ENCODE data around the gene MEMO1.
"Not testable (repeated sequence)": the region's sequence is repeated elsewhere in the genome, so short reads cannot be mapped to it uniquely, and the experiment has no call there.

Gene MEMO1

DNA sequence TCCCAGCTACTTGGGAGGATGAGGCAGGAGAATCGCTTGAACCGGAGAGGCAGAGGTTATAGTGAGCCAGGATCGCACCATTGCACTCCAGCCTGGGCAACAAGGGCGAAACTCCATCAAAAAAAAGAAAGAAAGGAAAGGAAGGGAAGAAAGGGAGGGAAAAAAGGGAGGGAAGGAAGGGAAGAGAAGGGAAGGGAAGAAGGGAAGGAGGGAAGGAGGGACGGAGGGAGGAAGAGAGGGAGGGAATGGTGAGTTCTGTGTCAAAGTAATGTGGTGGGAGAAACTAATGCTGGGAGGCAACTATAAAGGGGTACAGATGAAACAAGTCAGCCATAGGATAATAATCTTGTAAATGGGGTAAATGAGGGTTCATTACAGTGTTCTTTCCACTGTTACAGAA is 45.7 kb downstream of the MEMO1 start:
- no peak for TF ChIP-seq CTCF (conservative IDR thresholded peaks at IDR 0.05)
- TF ChIP-seq ZFX (IDR thresholded peaks at IDR 0.05) = no peak
- H3K27ac ChIP-seq = no peak overlapping the region

- H3K27ac ChIP-seq = no peak overlapping the region; the same call in 1 of the 2 replicates
- TF ChIP-seq CTCF (conservative IDR thresholded peaks at IDR 0.05) (no peak), ZFX (IDR thresholded peaks at IDR 0.05) (no peak)
Measured at GRCh38 chr2:31962757-31963361, 47.9 kb downstream of the MEMO1 start.

DNA sequence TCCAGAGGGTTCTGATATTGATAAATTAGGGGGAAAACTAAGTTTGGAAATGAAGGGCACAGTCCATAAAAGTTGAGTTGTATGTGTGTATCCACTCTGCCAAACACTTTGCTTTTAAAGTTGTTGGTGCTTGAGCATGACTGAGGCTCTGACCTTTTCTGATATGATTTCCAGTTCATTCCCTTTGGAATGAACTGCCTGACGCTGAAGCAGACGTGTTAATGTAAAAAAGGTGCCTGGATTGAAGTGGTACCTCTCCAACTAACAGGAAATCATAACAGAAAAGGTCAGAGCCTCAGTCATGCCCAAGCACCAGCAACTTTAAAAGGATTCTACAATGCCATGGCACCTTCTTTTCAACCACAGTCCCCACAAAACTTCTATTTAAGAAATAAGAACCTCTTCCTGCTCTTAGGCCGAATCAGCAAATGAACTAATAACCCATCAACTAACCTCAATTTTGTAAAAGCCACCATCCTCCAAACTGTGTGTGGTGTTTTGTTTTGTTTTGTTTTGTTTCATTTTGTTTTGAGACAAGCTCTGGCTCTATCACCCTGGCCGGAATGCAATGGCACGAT is 52.6 kb downstream of the MEMO1 start:
- no peak for TF ChIP-seq CTCF (conservative IDR thresholded peaks at IDR 0.05)
- no peak for TF ChIP-seq ZFX (IDR thresholded peaks at IDR 0.05)
- no peak overlapping the region for H3K27ac ChIP-seq

GRCh38 chr2:31957354-31958139 is 53.3 kb downstream of the MEMO1 start:
- H3K27ac ChIP-seq = no peak overlapping the region
- no peak for TF ChIP-seq CTCF (conservative IDR thresholded peaks at IDR 0.05)
- no peak for TF ChIP-seq ZFX (IDR thresholded peaks at IDR 0.05)

- not testable (repeated sequence) for H3K27ac ChIP-seq
Measured at GRCh38 chr2:31956934-31957333, 53.9 kb downstream of the MEMO1 start.

DNA sequence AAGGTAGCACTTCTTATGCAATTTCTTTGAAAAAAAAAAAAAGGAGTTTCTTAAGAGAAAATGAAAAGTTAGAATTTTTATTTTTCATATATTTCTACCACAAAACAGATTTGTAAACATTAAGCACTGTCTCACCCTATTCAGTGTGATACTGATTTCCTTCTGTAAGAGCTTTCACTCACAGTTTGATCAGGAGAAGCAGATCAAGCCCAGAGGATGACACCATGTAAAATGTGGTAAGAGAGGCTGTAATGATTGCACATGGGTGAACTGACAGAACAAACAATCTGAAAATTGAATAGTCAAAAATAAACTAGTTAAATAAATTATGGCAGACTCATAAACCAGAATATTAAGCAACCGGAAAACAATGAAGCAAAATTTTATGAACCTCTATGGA is 54.5 kb downstream of the MEMO1 start:
- TF ChIP-seq CTCF (conservative IDR thresholded peaks at IDR 0.05) (no peak), ZFX (IDR thresholded peaks at IDR 0.05) (no peak)
- no peak overlapping the region for H3K27ac ChIP-seq

- not testable (repeated sequence) for H3K27ac ChIP-seq
Measured at GRCh38 chr2:31953095-31953494, 57.7 kb downstream of the MEMO1 start.

DNA sequence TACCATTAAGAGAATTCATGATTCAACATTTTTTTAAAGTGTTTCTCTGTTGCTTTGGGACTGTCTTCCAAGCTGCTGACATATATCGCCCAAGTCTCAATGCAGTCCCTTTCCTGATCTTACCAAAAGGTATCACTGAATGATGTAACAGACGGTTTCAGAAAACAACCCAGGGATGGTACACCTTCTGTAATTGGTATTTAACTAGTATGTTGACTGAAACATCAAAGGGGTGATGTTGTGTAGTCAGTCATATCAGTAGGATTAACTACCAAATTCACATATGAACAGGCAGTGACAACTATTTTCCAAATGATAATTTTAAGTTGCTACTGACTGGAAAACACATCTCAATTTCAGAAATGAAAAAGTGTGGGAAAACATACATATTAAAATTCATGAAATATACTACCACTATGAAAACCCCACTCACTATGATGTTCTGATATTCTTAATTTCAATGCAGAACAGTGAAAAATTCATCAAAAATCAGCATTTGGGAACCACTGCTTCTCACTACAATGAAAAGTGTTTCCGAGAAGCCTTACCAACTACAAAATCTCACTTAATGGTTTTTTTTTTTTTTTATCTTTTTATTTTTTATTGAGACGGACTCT is 59.8 kb downstream of the MEMO1 start:
- H3K27ac ChIP-seq = no peak overlapping the region
- TF ChIP-seq ZFX (IDR thresholded peaks at IDR 0.05) = no peak
- no peak for TF ChIP-seq CTCF (conservative IDR thresholded peaks at IDR 0.05)
